WI38 (cell line): ENCODE results near the gene TMEM167B.

Experiments used
- H3K4me3 ChIP-seq: 2 replicates; pipeline ENCODE4 v1.5.1; 2011; ENCODE audit warnings: low read depth, mild to moderate bottlenecking, control low read depth, low read length
- TF ChIP-seq, protein P1 (sequence below): IDR thresholded peaks from 2 replicates; pipeline ENCODE4 v1.5.1; 2012; ENCODE audit warnings: low read depth, mild to moderate bottlenecking, control low read depth, low read length

Gene TMEM167B

DNA sequence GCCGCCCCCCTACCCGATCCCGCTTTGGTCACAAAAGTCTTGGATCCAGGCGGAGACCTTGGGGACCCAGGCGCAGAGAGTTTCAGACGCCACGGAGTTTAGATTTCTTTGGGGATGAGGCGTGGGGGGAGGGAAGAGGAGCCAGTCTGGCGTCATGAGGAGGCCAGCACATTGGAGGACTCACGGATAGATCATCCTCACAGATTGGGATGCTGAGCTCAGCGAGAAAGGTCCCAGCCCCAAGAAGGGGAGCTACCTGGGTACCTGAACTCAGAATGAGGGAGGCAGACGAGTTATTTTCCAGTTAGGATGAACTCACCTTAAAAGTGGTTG, 23.7 kb downstream of the TMEM167B start:
- TF ChIP-seq, protein P1, sequence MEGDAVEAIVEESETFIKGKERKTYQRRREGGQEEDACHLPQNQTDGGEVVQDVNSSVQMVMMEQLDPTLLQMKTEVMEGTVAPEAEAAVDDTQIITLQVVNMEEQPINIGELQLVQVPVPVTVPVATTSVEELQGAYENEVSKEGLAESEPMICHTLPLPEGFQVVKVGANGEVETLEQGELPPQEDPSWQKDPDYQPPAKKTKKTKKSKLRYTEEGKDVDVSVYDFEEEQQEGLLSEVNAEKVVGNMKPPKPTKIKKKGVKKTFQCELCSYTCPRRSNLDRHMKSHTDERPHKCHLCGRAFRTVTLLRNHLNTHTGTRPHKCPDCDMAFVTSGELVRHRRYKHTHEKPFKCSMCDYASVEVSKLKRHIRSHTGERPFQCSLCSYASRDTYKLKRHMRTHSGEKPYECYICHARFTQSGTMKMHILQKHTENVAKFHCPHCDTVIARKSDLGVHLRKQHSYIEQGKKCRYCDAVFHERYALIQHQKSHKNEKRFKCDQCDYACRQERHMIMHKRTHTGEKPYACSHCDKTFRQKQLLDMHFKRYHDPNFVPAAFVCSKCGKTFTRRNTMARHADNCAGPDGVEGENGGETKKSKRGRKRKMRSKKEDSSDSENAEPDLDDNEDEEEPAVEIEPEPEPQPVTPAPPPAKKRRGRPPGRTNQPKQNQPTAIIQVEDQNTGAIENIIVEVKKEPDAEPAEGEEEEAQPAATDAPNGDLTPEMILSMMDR = no peak
- 0 out of 2 replicates have a peak overlapping the region, but pooled peaks have one; percentile 13 for H3K4me3 ChIP-seq

DNA sequence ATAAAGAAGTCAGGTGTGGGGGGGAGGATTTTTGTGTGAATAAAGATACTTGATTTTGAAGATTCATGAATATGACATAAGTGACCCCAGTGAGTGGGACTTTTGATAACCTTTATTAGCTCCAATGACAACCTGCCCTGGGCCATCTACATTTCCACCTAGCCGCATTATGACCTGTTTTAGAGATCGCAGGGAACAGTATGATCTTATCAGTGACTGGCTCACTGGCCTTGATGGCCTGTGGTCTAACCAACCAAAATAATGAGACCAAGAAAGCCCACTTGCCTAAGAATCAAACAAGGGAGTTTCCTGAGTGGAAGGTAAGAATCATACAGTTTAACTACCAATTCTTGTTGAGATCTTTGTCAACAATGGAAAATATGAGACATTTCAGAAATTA, 25.1 kb downstream of the TMEM167B start:
- H3K4me3 ChIP-seq = no peak overlapping the region
- TF ChIP-seq, protein P1 = no peak

DNA sequence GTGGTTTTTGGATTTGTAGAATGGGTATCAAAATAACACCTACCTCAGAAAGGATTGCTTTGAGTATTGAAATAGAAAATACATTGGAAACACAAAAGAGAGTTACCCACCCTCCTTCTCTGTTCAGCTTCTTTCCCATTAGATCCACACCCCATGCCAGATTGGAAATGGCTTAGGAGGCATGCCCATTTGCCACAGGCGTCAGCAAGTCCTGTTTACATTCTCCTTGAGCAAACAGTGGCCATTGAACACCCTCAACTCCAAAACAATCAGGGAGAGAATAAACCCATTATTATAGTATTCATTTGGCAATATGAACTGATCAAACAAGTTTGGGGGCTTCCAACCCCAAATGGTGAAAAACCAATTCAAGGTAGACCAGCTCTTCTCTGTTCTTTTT, 25.7 kb downstream of the TMEM167B start:
- no peak overlapping the region for H3K4me3 ChIP-seq
- TF ChIP-seq, protein P1 = no peak

DNA sequence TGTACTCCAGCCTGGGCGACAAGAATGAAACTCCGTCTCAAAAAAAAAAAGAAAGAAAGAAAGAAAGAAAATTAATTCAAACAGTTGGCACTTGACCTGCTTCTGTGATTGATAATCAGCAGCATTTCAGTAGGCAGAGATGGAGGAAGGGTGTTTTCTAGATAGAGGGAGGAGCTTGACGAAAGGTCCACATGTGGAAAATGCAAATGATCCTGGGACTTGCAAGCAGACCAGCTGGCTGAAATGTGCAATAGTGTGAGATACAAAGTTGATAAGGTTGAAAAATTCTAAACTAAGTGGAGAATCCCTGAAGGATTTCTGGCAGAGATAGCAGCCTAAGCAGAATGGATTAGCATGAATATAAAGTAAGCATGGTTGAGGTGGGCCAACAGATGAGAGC, 27.5 kb downstream of the TMEM167B start:
- no peak overlapping the region for H3K4me3 ChIP-seq
- TF ChIP-seq, protein P1 = no peak

DNA sequence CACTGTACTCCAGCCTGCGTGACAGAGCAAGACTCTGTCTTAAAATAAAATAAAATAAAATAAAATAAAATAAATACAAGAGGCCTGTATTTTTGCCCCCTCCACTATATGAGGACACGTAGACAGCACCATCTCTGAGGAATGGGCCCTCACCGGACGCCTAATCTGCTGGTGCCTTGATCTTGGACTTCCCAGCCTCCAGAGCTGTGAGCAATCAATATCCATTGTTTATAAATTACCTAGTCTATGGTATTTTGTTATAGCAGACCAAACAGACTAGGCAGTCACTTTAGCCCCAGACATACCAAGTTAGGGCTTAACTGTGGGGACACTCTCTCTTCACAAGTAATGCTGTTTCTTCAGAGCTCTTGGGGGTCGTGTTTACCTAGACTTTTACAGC, 29.8 kb downstream of the TMEM167B start:
- TF ChIP-seq, protein P1 = no peak

DNA sequence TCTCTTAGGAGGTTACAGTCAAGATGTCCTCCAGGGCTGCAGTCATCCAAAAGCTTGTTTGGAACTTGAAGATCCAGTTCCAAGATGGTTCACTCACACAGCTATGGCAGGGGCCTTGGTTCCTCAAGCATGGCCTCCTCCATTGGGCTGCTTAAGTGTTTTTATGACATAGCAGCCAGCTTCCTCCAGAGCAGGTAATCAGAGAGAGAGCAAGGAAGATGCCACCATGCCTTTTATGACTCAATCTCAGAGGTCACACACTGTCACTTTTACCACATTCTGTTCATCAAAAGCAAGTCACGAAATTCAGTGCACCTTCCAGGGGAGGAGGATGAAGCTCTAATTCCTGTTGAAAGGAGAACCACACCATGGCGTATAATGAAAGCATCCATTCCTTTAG, 40.5 kb downstream of the TMEM167B start:
- TF ChIP-seq, protein P1 = no peak

More for the DNA sequence above, 29.8 kb downstream of the TMEM167B start:
- H3K4me3 ChIP-seq = no peak overlapping the region

DNA sequence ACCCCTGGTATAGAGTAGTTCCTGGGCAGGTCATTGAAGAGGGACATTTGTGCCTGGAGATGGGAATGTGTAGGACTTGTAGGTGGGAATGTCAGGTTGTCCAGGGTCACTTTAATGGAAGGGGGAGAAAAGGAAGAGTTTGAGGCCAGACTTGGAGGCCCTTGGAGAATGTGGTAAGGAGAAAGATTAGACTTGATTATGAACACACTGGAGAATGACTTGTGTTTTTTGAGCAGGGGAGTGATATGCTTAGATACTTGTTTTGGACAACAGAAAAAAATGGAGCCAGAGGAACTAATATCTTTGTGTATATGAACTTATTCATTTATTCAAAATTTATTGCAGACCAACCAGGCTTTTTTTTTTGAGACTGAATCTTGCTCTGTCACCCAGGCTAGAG, 41.2 kb downstream of the TMEM167B start:
- TF ChIP-seq, protein P1 = no peak

More for the DNA sequence above, 40.5 kb downstream of the TMEM167B start:
- no peak overlapping the region for H3K4me3 ChIP-seq

More for the DNA sequence above, 41.2 kb downstream of the TMEM167B start:
- H3K4me3 ChIP-seq = no peak overlapping the region
